Ishikawa (cell line): ENCODE measurements around the gene STMN1.

Experiments used
- CREB1 ChIP-seq: IDR thresholded peaks from 2 replicates; pipeline ENCODE4 v1.6.1; 2012; ENCODE audit warnings: low read depth
- FOXM1 ChIP-seq: IDR thresholded peaks from 2 replicates; pipeline ENCODE4 v1.6.1; 2012; ENCODE audit warnings: low read depth, borderline replicate concordance
- RAD21 ChIP-seq: IDR thresholded peaks from 2 replicates; pipeline ENCODE4 v1.6.1; 2012; ENCODE audit warnings: low read depth
- TAF1 ChIP-seq: IDR thresholded peaks from 2 replicates; pipeline ENCODE4 v1.6.1; 2012; ENCODE audit warnings: low read depth, mild to moderate bottlenecking
- YY1 ChIP-seq: IDR thresholded peaks from 2 replicates; pipeline ENCODE4 v1.6.1; 2012; ENCODE audit warnings: low read depth
- ZBTB7A ChIP-seq: IDR thresholded peaks from 2 replicates; pipeline ENCODE4 v1.6.1; 2012; ENCODE audit warnings: low read depth
- TF ChIP-seq, protein P1 (sequence below): IDR thresholded peaks from 2 replicates; pipeline ENCODE4 v1.6.1; 2012; ENCODE audit warnings: low read depth, mild to moderate bottlenecking
- TF ChIP-seq, protein P2 (sequence below): IDR thresholded peaks from 2 replicates; pipeline ENCODE4 v1.6.1; 2012
- TF ChIP-seq, protein P3 (sequence below): IDR thresholded peaks from 2 replicates; pipeline ENCODE4 v1.6.1; 2012

DNA sequence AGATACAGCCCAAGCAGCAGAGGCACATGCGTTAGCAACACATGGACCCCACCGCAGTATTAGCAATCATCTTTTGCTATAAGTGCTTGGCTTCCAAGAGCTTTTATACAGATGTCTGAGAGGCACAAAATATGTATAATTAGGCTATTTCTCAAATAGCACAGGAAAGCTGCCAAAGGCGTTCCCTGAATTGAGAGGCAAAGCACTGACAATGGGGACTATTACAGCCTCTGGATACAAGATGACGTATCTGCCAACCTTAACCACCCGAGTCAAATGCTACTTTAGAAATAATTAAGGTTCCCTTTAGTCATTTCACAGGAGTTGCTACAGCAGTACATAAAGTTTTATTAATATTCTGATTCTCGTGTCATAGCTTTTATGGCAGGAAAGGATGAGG is 6.4 kb downstream of the STMN1 start:
- no peak for TF ChIP-seq RAD21
- no peak for TF ChIP-seq ZBTB7A
- no peak for TF ChIP-seq YY1
- TF ChIP-seq, protein P1, sequence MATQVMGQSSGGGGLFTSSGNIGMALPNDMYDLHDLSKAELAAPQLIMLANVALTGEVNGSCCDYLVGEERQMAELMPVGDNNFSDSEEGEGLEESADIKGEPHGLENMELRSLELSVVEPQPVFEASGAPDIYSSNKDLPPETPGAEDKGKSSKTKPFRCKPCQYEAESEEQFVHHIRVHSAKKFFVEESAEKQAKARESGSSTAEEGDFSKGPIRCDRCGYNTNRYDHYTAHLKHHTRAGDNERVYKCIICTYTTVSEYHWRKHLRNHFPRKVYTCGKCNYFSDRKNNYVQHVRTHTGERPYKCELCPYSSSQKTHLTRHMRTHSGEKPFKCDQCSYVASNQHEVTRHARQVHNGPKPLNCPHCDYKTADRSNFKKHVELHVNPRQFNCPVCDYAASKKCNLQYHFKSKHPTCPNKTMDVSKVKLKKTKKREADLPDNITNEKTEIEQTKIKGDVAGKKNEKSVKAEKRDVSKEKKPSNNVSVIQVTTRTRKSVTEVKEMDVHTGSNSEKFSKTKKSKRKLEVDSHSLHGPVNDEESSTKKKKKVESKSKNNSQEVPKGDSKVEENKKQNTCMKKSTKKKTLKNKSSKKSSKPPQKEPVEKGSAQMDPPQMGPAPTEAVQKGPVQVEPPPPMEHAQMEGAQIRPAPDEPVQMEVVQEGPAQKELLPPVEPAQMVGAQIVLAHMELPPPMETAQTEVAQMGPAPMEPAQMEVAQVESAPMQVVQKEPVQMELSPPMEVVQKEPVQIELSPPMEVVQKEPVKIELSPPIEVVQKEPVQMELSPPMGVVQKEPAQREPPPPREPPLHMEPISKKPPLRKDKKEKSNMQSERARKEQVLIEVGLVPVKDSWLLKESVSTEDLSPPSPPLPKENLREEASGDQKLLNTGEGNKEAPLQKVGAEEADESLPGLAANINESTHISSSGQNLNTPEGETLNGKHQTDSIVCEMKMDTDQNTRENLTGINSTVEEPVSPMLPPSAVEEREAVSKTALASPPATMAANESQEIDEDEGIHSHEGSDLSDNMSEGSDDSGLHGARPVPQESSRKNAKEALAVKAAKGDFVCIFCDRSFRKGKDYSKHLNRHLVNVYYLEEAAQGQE, result no peak
- TF ChIP-seq, protein P2, sequence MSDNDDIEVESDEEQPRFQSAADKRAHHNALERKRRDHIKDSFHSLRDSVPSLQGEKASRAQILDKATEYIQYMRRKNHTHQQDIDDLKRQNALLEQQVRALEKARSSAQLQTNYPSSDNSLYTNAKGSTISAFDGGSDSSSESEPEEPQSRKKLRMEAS, result no peak
- TF ChIP-seq FOXM1, result no peak
- TF ChIP-seq CREB1, result no peak
- TF ChIP-seq TAF1, result no peak
- TF ChIP-seq, protein P3, sequence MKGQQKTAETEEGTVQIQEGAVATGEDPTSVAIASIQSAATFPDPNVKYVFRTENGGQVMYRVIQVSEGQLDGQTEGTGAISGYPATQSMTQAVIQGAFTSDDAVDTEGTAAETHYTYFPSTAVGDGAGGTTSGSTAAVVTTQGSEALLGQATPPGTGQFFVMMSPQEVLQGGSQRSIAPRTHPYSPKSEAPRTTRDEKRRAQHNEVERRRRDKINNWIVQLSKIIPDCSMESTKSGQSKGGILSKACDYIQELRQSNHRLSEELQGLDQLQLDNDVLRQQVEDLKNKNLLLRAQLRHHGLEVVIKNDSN, result no peak
